Right lobe of liver (tissue), 4 donors: ENCODE measurements around the gene GALNT16.

ENCODE experiments used
- CTCF ChIP-seq, 4 donors: fragments of 200-600 bp in 3 of 4; fragments of 450-650 bp in 1 of 4; IDR thresholded peaks; one replicate each; pipeline versions ENCODE4 v1.5.1 to v1.8.0; 2016 to 2022; ENCODE audit warnings: antibody characterized with exemption in 4 of 4, mild to moderate bottlenecking in 2 of 4
- POLR2A ChIP-seq: fragments of 450-650 bp; IDR thresholded peaks from one replicate; pipeline ENCODE4 v1.6.1; 2017; ENCODE audit warnings: antibody characterized with exemption, mild to moderate bottlenecking
- donor health status: DM: no; HTN: no; CAD: no.
- donor health status: DM: no; HTN: no; CAD: no.
- donor health status: DM: no; HTN: yes; CAD: no.

- no peak for TF ChIP-seq CTCF (IDR thresholded peaks at IDR 0.05)
- TF ChIP-seq POLR2A = no peak
Observed at GRCh38 chr14:69360438-69361108, 100.6 kb downstream of the GALNT16 start.
